Smooth muscle cell (in vitro differentiated cells): ENCODE data around the gene DAB1. TPM values are rescaled to one million over a fixed set of nuclear protein-coding genes. Genes with fewer than 3 reads are reported as not detected.
A peak's percentile ranks its signal among the peaks of the same experiment; 100 is the strongest.

Experiments used
- DNase-seq: peaks from one replicate; lab custom pipeline; 2025; ENCODE audit not compliant: unreplicated experiment; lab: John Stamatoyannopoulos, UW
- H2AFZ ChIP-seq: fragments of 200-600 bp; sonication (generic); 2 replicates; pipeline ENCODE4 v1.6.0; 2016; ENCODE audit warnings: antibody characterized with exemption, low read depth, mild to moderate bottlenecking
- H3F3A ChIP-seq: fragments of 200-600 bp; sonication (generic); 2 replicates; pipeline ENCODE4 v1.6.0; 2017; ENCODE audit warnings: antibody characterized with exemption, low read depth
- H3K27ac ChIP-seq: fragments of 200-600 bp; sonication (generic); 2 replicates; pipeline ENCODE4 v1.5.1; 2016; ENCODE audit warnings: low read depth, mild to moderate bottlenecking
- H3K27me3 ChIP-seq: fragments of 200-600 bp; sonication (generic); 2 replicates; pipeline ENCODE4 v1.6.1; 2016; ENCODE audit warnings: low read depth, mild to moderate bottlenecking
- H3K36me3 ChIP-seq: fragments of 200-600 bp; sonication (generic); 2 replicates; pipeline ENCODE4 v1.5.1; 2016; ENCODE audit warnings: low read depth
- H3K4me1 ChIP-seq: fragments of 200-600 bp; sonication (generic); 2 replicates; pipeline ENCODE4 v1.5.1; 2016; ENCODE audit warnings: low read depth
- H3K4me2 ChIP-seq: fragments of 200-600 bp; sonication (generic); 2 replicates; pipeline ENCODE4 v1.6.0; 2016; ENCODE audit warnings: mild to moderate bottlenecking
- H3K4me3 ChIP-seq: fragments of 200-600 bp; sonication (generic); 2 replicates; pipeline ENCODE4 v1.5.1; 2016; ENCODE audit warnings: mild to moderate bottlenecking
- H3K79me2 ChIP-seq: fragments of 200-600 bp; sonication (generic); 2 replicates; pipeline ENCODE4 v1.6.0; 2016; ENCODE audit warnings: low read depth, mild to moderate bottlenecking
- H3K9ac ChIP-seq: fragments of 200-600 bp; sonication (generic); 2 replicates; pipeline ENCODE4 v1.6.0; 2016; ENCODE audit warnings: low read depth
- H3K9me3 ChIP-seq: fragments of 200-600 bp; sonication (generic); replicated peaks from 2 replicates; pipeline ENCODE4 v1.5.1; 2016; ENCODE audit warnings: low read depth
- H4K20me1 ChIP-seq: fragments of 200-600 bp; sonication (generic); 2 replicates; pipeline ENCODE4 v1.6.0; 2016; ENCODE audit warnings: low read depth
- WGBS: methylation state at CpG from one replicate; pipeline ENCODE4 v1.1.7; 2016; ENCODE audit warnings: low lambda C conversion rate; 5-methylcytosine and 5-hydroxymethylcytosine counted together
- polyA plus RNA-seq: library from polyadenylated mRNA; unstranded; fragments of >200 nt; fragmentation: Nextera tagmentation; extraction: Ambion mirVana; gene quantifications from 2 replicates; pipeline ENCODE4 v1.2.1, GENCODE V29; 2016
- total RNA-seq: library from RNA; depleted of rRNA; stranded (reverse); fragments of >200 nt; gene quantifications from 2 replicates; pipeline ENCODE4 v1.2.3, GENCODE V29; 2014
- TF ChIP-seq, protein P1 (sequence below): fragments of 200-600 bp; sonication (generic); IDR thresholded peaks from 2 replicates; pipeline ENCODE4 v1.5.1; 2017; ENCODE audit warnings: borderline replicate concordance, mild to moderate bottlenecking, antibody characterized with exemption; ENCODE audit not compliant: insufficient read depth, poor library complexity, severe bottlenecking

Gene DAB1
- total and polyA plus RNA-seq, 2 experiments from 2014 or later, result 0.22 to 0.30 TPM

DNA sequence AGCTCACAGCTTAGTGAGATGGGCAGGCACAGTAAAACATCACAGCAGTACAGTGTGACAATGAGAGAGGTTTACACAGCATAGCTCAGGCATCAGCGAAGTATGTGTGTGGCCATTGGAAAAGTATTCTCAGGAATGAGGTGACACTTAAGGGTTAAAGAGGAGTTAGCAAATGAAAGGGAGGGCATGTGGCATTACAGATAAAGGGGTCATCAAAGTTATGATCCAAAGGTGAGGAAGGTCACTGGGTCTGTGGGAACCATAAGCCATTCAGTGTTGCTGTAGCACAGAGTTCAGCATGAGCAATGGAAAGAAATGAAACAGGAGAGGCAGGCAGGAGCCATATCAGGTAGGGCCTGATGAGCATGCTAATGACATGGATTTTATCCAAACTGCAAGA is 453.6 kb downstream of the DAB1 start:
- Histone ChIP-seq H3K4me2 (no peak overlapping the region), H3F3A (no peaks in the 10 kb centered on the region), H3K79me2 (no peaks in the 10 kb centered on the region), H3K27me3 (no peaks in the 10 kb centered on the region), H3K4me3 (no peak overlapping the region), H3K9me3 (no peaks in the 10 kb centered on the region), H3K4me1 (no peaks in the 10 kb centered on the region), H3K9ac (no peak overlapping the region), H4K20me1 (no peaks in the 10 kb centered on the region), H3K36me3 (no peaks in the 10 kb centered on the region), H3K27ac (no peak overlapping the region), H2AFZ (no peak overlapping the region)
- WGBS, result 100% methylated on average over 1 of the region's 1 CpG
- no peak for DNase-seq
- TF ChIP-seq, protein P1, sequence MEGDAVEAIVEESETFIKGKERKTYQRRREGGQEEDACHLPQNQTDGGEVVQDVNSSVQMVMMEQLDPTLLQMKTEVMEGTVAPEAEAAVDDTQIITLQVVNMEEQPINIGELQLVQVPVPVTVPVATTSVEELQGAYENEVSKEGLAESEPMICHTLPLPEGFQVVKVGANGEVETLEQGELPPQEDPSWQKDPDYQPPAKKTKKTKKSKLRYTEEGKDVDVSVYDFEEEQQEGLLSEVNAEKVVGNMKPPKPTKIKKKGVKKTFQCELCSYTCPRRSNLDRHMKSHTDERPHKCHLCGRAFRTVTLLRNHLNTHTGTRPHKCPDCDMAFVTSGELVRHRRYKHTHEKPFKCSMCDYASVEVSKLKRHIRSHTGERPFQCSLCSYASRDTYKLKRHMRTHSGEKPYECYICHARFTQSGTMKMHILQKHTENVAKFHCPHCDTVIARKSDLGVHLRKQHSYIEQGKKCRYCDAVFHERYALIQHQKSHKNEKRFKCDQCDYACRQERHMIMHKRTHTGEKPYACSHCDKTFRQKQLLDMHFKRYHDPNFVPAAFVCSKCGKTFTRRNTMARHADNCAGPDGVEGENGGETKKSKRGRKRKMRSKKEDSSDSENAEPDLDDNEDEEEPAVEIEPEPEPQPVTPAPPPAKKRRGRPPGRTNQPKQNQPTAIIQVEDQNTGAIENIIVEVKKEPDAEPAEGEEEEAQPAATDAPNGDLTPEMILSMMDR, result no peak

DNA sequence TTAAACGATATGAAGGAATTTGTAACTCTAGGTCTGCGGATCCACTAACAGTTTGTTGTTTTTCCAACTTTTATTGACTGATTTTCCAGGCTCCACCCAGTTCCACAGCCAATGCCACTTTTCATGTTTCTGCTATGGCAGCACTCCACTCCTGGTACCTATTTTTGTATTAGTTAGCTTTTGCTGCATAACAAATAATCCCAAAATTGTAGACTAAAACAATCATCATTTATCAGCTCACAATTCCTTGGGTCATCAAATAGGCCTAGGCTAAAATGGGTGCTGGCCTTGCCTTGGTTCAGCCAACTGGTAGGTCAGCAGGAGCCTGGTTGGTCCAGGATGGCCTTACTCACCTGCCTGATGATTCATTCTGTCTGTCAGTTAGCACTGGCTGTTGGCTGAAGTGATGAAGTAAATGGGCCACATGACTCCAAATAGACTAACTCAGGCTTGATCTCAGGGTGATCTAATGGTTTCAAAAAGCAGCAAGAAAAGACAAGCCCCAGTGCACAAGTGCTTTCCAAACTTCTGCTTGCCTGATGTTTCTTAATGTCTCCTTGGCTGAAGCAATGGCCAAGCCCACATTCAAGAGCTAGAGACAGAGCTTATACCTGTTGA is 454.9 kb downstream of the DAB1 start:
- TF ChIP-seq, protein P1, result no peak

DNA sequence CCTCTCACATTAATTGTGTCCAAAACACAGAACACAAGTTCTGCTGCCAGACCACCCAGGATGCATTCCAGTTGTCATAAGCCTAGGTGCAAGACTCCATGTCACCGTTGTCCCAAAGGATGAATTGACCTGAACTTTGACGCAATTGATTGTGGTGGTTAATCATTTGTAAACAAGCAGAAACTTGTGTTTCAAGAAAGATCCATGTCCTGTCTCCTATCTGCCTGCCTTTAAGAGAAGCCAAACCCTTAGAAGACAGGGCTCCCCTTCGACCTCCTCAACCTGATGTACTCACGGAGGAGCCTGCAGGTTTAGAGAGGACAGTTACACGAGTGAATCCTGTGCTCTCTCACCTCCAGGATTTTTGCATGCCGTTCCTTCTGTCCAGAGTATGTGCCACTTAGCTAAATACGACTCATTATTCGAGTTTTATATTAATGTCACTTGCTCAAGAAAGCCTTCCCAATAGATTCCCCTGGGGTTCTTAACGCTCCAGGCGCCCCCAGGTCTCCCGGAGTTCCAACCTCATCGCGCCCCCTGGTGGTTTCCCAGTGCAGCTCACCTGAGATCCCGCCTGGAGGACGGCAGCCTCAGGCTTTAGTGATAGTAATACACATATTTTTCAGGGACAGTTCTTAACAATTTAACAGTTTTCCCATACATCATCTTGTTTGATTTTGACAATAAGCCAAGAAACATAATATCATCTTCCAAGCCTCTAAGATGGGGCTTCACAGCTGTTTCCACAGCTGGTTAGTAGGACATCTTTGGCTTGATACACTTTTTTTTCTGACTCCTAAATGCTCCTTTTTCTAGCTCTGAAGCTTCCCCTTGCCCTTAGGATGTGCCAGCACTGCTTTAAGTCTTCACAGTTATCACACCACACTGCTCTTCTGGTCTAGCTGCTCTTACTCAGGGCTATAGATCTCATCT is 455.7 kb downstream of the DAB1 start:
- no peak overlapping the region for H2AFZ ChIP-seq
- no peak overlapping the region for H3K4me2 ChIP-seq
- no peaks in the 10 kb centered on the region for H3K4me1 ChIP-seq
- no peak overlapping the region for H3K27ac ChIP-seq
- no peaks in the 10 kb centered on the region for H3K9me3 ChIP-seq
- H3K4me3 ChIP-seq, result no peak overlapping the region
- H3K9ac ChIP-seq, result no peak overlapping the region
- 47% methylated on average over 15 of the region's 15 CpGs for WGBS
- no peaks in the 10 kb centered on the region for H4K20me1 ChIP-seq
- no peaks in the 10 kb centered on the region for H3K36me3 ChIP-seq
- DNase-seq, result no peak
- TF ChIP-seq, protein P1, result peak; percentile 71
- H3K79me2 ChIP-seq, result no peaks in the 10 kb centered on the region
- H3F3A ChIP-seq, result no peaks in the 10 kb centered on the region
- no peaks in the 10 kb centered on the region for H3K27me3 ChIP-seq

More for the DNA sequence above, 454.9 kb downstream of the DAB1 start:
- Histone ChIP-seq H3K79me2 (no peaks in the 10 kb centered on the region), H3K4me3 (no peak overlapping the region), H3K9me3 (no peaks in the 10 kb centered on the region), H3K27me3 (no peaks in the 10 kb centered on the region), H4K20me1 (no peaks in the 10 kb centered on the region), H3K9ac (no peak overlapping the region), H3F3A (no peaks in the 10 kb centered on the region), H3K27ac (no peak overlapping the region), H3K36me3 (no peaks in the 10 kb centered on the region), H3K4me2 (no peak overlapping the region), H3K4me1 (no peaks in the 10 kb centered on the region), H2AFZ (no peak overlapping the region)
- DNase-seq, result no peak
- 96% methylated on average over 2 of the region's 2 CpGs for WGBS
